H9 (cell line): Measurements from ENCODE around the gene ACOT7. TPM values are rescaled to one million over a fixed set of nuclear protein-coding genes. Genes with fewer than 3 reads are reported as not detected.

Experiments used
- DNase-seq: peaks from one replicate; pipeline ENCODE4 v3.0.0-alpha.2; 2017
- H2AFZ ChIP-seq: one replicate; pipeline ENCODE4 v1.6.1; 2013; ENCODE audit warnings: mild to moderate bottlenecking, low read length, control low read depth, moderate library complexity
- H2AK5ac ChIP-seq: 2 replicates; pipeline ENCODE4 v1.6.1; 2013; ENCODE audit warnings: low read length, control low read depth, mixed read lengths; ENCODE audit not compliant: insufficient read length
- H2BK120ac ChIP-seq: one replicate; pipeline ENCODE4 v1.6.1; 2013; ENCODE audit warnings: low read depth, mild to moderate bottlenecking, low read length, control low read depth, inconsistent platforms; ENCODE audit not compliant: poor library complexity, severe bottlenecking
- H2BK12ac ChIP-seq: 2 replicates; pipeline ENCODE4 v1.6.1; 2013; ENCODE audit warnings: low read length, control low read depth, mixed read lengths, low read depth; ENCODE audit not compliant: insufficient read length
- H2BK15ac ChIP-seq: 2 replicates; pipeline ENCODE4 v1.6.1; 2013; ENCODE audit warnings: low read depth, low read length, control low read depth
- H2BK20ac ChIP-seq: one replicate; pipeline ENCODE4 v1.6.1; 2013; ENCODE audit warnings: low read depth, mild to moderate bottlenecking, low read length, control low read depth, inconsistent platforms; ENCODE audit not compliant: poor library complexity, severe bottlenecking
- H2BK5ac ChIP-seq: 2 replicates; pipeline ENCODE4 v1.6.1; 2013; ENCODE audit warnings: low read length, control low read depth, mixed read lengths; ENCODE audit not compliant: insufficient read length
- H3K14ac ChIP-seq: 2 replicates; pipeline ENCODE4 v1.6.1; 2013; ENCODE audit warnings: low read length, control low read depth; ENCODE audit not compliant: insufficient read depth
- H3K18ac ChIP-seq: 2 replicates; pipeline ENCODE4 v1.6.1; 2013; ENCODE audit warnings: low read depth, mild to moderate bottlenecking, mixed read lengths, low read length, control low read depth; ENCODE audit not compliant: insufficient read length
- H3K23ac ChIP-seq: 2 replicates; pipeline ENCODE4 v1.6.1; 2013; ENCODE audit warnings: low read length, control low read depth, mixed read lengths, low read depth; ENCODE audit not compliant: insufficient read length
- H3K23me2 ChIP-seq: 2 replicates; pipeline ENCODE4 v1.6.1; 2013; ENCODE audit warnings: low read depth, mild to moderate bottlenecking, mixed read lengths, low read length, control low read depth; ENCODE audit not compliant: insufficient read length, poor library complexity, severe bottlenecking
- H3K27ac ChIP-seq: 2 replicates; pipeline ENCODE4 v1.5.1; 2013; ENCODE audit warnings: low read length, control low read depth, mixed read lengths, low read depth; ENCODE audit not compliant: insufficient read length
- H3K27me3 ChIP-seq: 2 replicates; pipeline ENCODE4 v1.6.1; 2013; ENCODE audit warnings: low read length, control low read depth, inconsistent platforms; ENCODE audit not compliant: insufficient read depth
- H3K4ac ChIP-seq: 2 replicates; pipeline ENCODE4 v1.6.1; 2013; ENCODE audit warnings: low read depth, mild to moderate bottlenecking, control low read depth, inconsistent platforms, low read length, moderate library complexity
- H3K4me1 ChIP-seq: 2 replicates; pipeline ENCODE4 v1.6.1; 2013; ENCODE audit warnings: low read length, control low read depth, inconsistent platforms; ENCODE audit not compliant: insufficient read depth
- H3K4me2 ChIP-seq: 2 replicates; pipeline ENCODE4 v1.6.1; 2013; ENCODE audit warnings: low read length, control low read depth, mixed read lengths; ENCODE audit not compliant: insufficient read length, insufficient read depth
- H3K56ac ChIP-seq: 2 replicates; pipeline ENCODE4 v1.6.1; 2013; ENCODE audit warnings: low read depth, mild to moderate bottlenecking, mixed read lengths, low read length, control low read depth; ENCODE audit not compliant: insufficient read length
- H3K79me1 ChIP-seq: 2 replicates; pipeline ENCODE4 v1.6.1; 2013; ENCODE audit warnings: low read depth, mild to moderate bottlenecking, moderate library complexity, low read length, control low read depth, inconsistent platforms; ENCODE audit not compliant: insufficient read depth, poor library complexity, severe bottlenecking
- H3K79me2 ChIP-seq: 2 replicates; pipeline ENCODE4 v1.6.1; 2013; ENCODE audit warnings: low read length, control low read depth, inconsistent platforms; ENCODE audit not compliant: insufficient read depth
- H3K9ac ChIP-seq: 2 replicates; pipeline ENCODE4 v1.6.1; 2013; ENCODE audit warnings: low read length, control low read depth, mixed read lengths; ENCODE audit not compliant: insufficient read length; ENCODE audit errors: extremely low read depth
- H3K9me3 ChIP-seq: one replicate; pipeline ENCODE4 v1.6.1; 2013; ENCODE audit warnings: low read depth, low read length, inconsistent platforms; ENCODE audit not compliant: control insufficient read depth
- H3T11ph ChIP-seq: one replicate; pipeline ENCODE4 v1.6.1; 2013; ENCODE audit warnings: mild to moderate bottlenecking, low read length, control low read depth, inconsistent platforms
- H4K20me1 ChIP-seq: one replicate; pipeline ENCODE4 v1.6.1; 2013; ENCODE audit not compliant: control insufficient read depth, insufficient read length, insufficient read depth
- H4K5ac ChIP-seq: 2 replicates; pipeline ENCODE4 v1.6.1; 2013; ENCODE audit warnings: low read depth, mild to moderate bottlenecking, mixed read lengths, low read length, control low read depth; ENCODE audit not compliant: insufficient read length
- H4K8ac ChIP-seq: replicated peaks from 2 replicates; pipeline ENCODE4 v1.6.1; 2013; ENCODE audit warnings: low read length, control low read depth, mixed read lengths, low read depth; ENCODE audit not compliant: insufficient read length
- H4K91ac ChIP-seq: 2 replicates; pipeline ENCODE4 v1.6.1; 2013; ENCODE audit warnings: low read depth, mild to moderate bottlenecking, moderate library complexity, mixed read lengths, low read length, control low read depth; ENCODE audit not compliant: insufficient read length
- H3K27ac Mint-ChIP-seq, 3 experiments: 2 replicates in 2 of 3; 3 replicates in 1 of 3; pipeline ENCODE4 v1.8.0; 2020 to 2021; ENCODE audit warnings: mixed read lengths in 3 of 3, mild to moderate bottlenecking in 1 of 3, moderate library complexity in 1 of 3
- H3K27me3 Mint-ChIP-seq: 2 replicates; pipeline ENCODE4 v1.8.0; 2021; ENCODE audit warnings: low read depth, mild to moderate bottlenecking, moderate library complexity, mixed read lengths
- H3K36me3 Mint-ChIP-seq, 3 experiments: 2 replicates in 2 of 3; 3 replicates in 1 of 3; pipeline ENCODE4 v1.8.0; 2020 to 2021; ENCODE audit warnings: low read depth in 3 of 3, mixed read lengths in 3 of 3; ENCODE audit not compliant: insufficient read depth in 1 of 3
- H3K4me1 Mint-ChIP-seq, 2 experiments: 2 replicates each; pipeline ENCODE4 v1.8.0; 2020; ENCODE audit warnings: mixed read lengths in 2 of 2
- H3K4me3 Mint-ChIP-seq, 2 experiments: 2 replicates in 1 of 2; 3 replicates in 1 of 2; pipeline ENCODE4 v1.8.0; 2020 to 2021; ENCODE audit warnings: mild to moderate bottlenecking in 2 of 2, mixed read lengths in 2 of 2, moderate library complexity in 1 of 2
- H3K9me3 Mint-ChIP-seq, 2 experiments: 2 replicates in 1 of 2; 3 replicates in 1 of 2; pipeline ENCODE4 v1.8.0; 2020; ENCODE audit warnings: mild to moderate bottlenecking in 2 of 2, mixed read lengths in 2 of 2, moderate library complexity in 1 of 2
- WGBS: extraction: QIAGEN DNeasy Blood & Tissue Kit; methylation state at CpG from one replicate; pipeline ENCODE4 v1.1.7; 2013; ENCODE audit warnings: missing lambda C conversion rate, low lambda C conversion rate, mixed read lengths; ENCODE audit not compliant: insufficient read length; ENCODE audit errors: extremely low coverage; 5-methylcytosine and 5-hydroxymethylcytosine counted together
- total RNA-seq: library from RNA; stranded (reverse); gene quantifications from 2 replicates; pipeline ENCODE4 v1.2.1, GENCODE V29; 2021
- TF ChIP-seq, protein P1 (sequence below): fragments of 200-600 bp; sonication (generic); conservative IDR thresholded peaks from 3 replicates; pipeline ENCODE4 v1.8.0; 2021; ENCODE audit warnings: antibody characterized with exemption, mild to moderate bottlenecking

The ACOT7 gene
- total RNA-seq, 1 experiment from 2014 or later = 87.4 TPM

DNA sequence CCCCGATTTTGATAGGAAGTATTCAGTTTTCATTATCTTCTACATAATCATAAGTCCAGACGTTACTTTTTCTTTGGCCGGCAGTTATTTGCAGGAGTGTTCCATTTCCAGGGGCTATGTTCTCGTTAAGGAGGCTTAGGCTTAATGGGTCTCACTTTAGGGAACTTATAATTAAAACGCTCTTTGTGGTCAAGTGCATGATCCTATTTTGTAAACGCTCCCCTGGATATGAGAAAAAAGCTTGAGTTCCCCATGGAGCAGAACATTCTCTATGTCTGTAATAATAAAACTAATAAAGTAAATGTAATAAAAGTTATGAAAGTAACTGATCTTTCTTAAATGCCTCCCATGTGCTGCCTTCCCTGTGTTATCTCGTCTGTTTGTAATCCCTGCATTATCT lies 84.0 kb downstream of the ACOT7 start:
- Histone ChIP-seq H2BK15ac (no peak overlapping the region), H4K5ac (no peak overlapping the region), H3K4ac (no peak overlapping the region), H4K8ac (no peak overlapping the region), H3K14ac (no peak overlapping the region), H3K18ac (no peak overlapping the region), H3K23ac (no peak overlapping the region), H3K56ac (no peak overlapping the region), H3K4me1 (no peaks in the 10 kb centered on the region), H3K27me3 (no peaks in the 10 kb centered on the region), H4K20me1 (no peaks in the 10 kb centered on the region), H3K79me2 (no peaks in the 10 kb centered on the region; the same call in 1 of the 2 replicates), H2BK12ac (no peak overlapping the region), H3K23me2 (no peaks in the 10 kb centered on the region), H3K79me1 (no peaks in the 10 kb centered on the region), H3K9me3 (no peaks in the 10 kb centered on the region), H3K27ac (no peak overlapping the region), H2BK5ac (no peak overlapping the region), H2AK5ac (no peak overlapping the region), H3T11ph (no peak overlapping the region), H2BK120ac (no peak overlapping the region), H3K9ac (no peak overlapping the region), H4K91ac (no peak overlapping the region), H3K4me2 (no peak overlapping the region), H2BK20ac (no peak overlapping the region), H2AFZ (no peak overlapping the region)
- Mint-ChIP-seq H3K27me3 (no peaks in the 10 kb centered on the region), H3K36me3 (peaks cover 41 to 47% (median 46%) of the 10 kb centered on the region in 3 experiments), H3K4me3 (no peak overlapping the region), H3K4me1 (no peaks in the 10 kb centered on the region), H3K9me3 (peaks cover 25 to 28% of the 10 kb centered on the region in 2 experiments), H3K27ac (peak overlapping the region in 2 of 3 experiments; percentile 4 to 8; a peak in 2 of 7 replicates)
- no peak for DNase-seq
- no CpG with 5 or more reads among the region's 7 CpGs for WGBS
- TF ChIP-seq, protein P1, sequence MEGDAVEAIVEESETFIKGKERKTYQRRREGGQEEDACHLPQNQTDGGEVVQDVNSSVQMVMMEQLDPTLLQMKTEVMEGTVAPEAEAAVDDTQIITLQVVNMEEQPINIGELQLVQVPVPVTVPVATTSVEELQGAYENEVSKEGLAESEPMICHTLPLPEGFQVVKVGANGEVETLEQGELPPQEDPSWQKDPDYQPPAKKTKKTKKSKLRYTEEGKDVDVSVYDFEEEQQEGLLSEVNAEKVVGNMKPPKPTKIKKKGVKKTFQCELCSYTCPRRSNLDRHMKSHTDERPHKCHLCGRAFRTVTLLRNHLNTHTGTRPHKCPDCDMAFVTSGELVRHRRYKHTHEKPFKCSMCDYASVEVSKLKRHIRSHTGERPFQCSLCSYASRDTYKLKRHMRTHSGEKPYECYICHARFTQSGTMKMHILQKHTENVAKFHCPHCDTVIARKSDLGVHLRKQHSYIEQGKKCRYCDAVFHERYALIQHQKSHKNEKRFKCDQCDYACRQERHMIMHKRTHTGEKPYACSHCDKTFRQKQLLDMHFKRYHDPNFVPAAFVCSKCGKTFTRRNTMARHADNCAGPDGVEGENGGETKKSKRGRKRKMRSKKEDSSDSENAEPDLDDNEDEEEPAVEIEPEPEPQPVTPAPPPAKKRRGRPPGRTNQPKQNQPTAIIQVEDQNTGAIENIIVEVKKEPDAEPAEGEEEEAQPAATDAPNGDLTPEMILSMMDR = no peak
